ENCODE measurements around the gene PSMB2.

Gene PSMB2

DNA sequence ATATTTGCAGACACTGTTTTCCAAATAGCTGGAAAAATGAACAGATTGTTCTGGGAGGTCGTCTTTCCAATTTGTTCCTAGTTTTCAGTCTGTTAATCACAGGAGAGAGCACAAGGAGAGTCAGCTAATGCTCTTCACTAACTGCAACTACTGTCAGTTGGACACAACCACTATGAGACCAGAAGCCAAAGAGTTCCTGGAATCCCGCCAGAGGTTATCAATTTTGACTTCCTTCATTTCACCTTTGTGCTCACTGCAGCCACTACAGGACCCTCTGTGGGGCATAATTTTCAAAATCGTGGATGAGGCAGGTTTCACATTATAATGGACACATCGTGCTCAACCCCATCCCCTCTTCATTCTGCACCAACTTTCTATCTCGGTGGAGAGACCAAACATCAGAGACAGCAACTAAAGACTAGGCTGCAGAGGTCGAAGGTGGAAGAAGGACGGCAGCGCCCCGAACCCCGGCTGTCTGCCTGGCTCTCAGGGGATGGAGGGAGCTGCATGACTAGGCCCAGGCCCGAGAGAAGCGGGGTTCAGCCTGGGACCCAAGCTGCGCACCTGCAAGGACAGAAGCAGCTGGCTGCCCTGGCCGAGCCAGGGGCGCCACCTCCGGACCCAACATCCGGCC lies 84.7 kb downstream of the PSMB2 start:
- DNase-seq (ENCODE audit: low read depth, low spot score): no peak

GRCh38 chr1:35555601-35556477 lies 85.5 kb downstream of the PSMB2 start:
- DNase-seq (ENCODE audit: low read depth, low spot score): no peak

- no peak for DNase-seq (ENCODE audit: low read depth, low spot score)
Measured at GRCh38 chr1:35555212-35555584, 86.1 kb downstream of the PSMB2 start.

- DNase-seq (ENCODE audit: low read depth, low spot score): no peak
Measured at GRCh38 chr1:35554266-35555211, 86.8 kb downstream of the PSMB2 start.

GRCh38 chr1:35553851-35554250 lies 87.5 kb downstream of the PSMB2 start:
- no peak for DNase-seq (ENCODE audit: low read depth, low spot score)

All from brain pericyte (primary cell).